Cardiac muscle cell (in vitro differentiated cells and primary cell): Measurements from ENCODE around the gene EIF4G3. TPM values are rescaled to one million over a fixed set of nuclear protein-coding genes. Genes with fewer than 3 reads are reported as not detected.

Source experiments
- DNase-seq, 2 donors: peaks; one replicate each; pipeline versions ENCODE4 v3.0.0 to v3.0.0-alpha.2; 2010 to 2017; ENCODE audit warnings: low read depth in 1 of 2, low spot score in 1 of 2
- H3K27ac ChIP-seq: fragments of 200-600 bp; sonication (generic); 2 replicates; pipeline ENCODE4 v1.5.1; 2016
- H3K27me3 ChIP-seq: fragments of 200-600 bp; sonication (generic); 2 replicates; pipeline ENCODE4 v1.6.0; 2016; ENCODE audit warnings: control low read depth
- H3K36me3 ChIP-seq: fragments of 200-600 bp; sonication (generic); 2 replicates; pipeline ENCODE4 v1.5.1; 2016; ENCODE audit warnings: control low read depth
- H3K4me1 ChIP-seq: fragments of 200-600 bp; sonication (generic); 2 replicates; pipeline ENCODE4 v1.8.1; 2017; ENCODE audit warnings: low read depth, mild to moderate bottlenecking, mixed run types
- H3K4me3 ChIP-seq: fragments of 200-600 bp; sonication (generic); 2 replicates; pipeline ENCODE4 v1.5.1; 2016; ENCODE audit warnings: mild to moderate bottlenecking
- H3K9me3 ChIP-seq: fragments of 200-600 bp; sonication (generic); 2 replicates; pipeline ENCODE4 v1.5.1; 2017; ENCODE audit warnings: low read depth, mild to moderate bottlenecking, control low read depth
- CTCF ChIP-seq: IDR thresholded peaks from 2 replicates; pipeline ENCODE4 v1.5.1; 2012; ENCODE audit warnings: low read depth, mild to moderate bottlenecking, low read length
- polyA plus RNA-seq: library from polyadenylated mRNA; unstranded; fragments of >200 nt; fragmentation: Nextera tagmentation; extraction: Ambion mirVana; gene quantifications from 2 replicates; pipeline ENCODE4 v1.2.1, GENCODE V29; 2016
- total RNA-seq: library from RNA; depleted of rRNA; stranded (reverse); fragments of >200 nt; gene quantifications from 2 replicates; pipeline ENCODE4 v1.2.3, GENCODE V29; 2016

Gene EIF4G3
- total and polyA plus RNA-seq, 2 experiments from 2014 or later, result 37.8 to 55.3 TPM

- DNase-seq, result no peak
- H3K4me3 ChIP-seq, result no peak overlapping the region
- H3K27ac ChIP-seq, result no peak overlapping the region
- H3K27me3 ChIP-seq, result no peaks in the 10 kb centered on the region
- no peak for TF ChIP-seq CTCF
- no peaks in the 10 kb centered on the region for H3K9me3 ChIP-seq
- peaks cover 8% of the 10 kb centered on the region for H3K36me3 ChIP-seq
- H3K4me1 ChIP-seq, result no peaks in the 10 kb centered on the region
Measured at GRCh38 chr1:21090463-21090862, 86.2 kb downstream of the EIF4G3 start.

GRCh38 chr1:21089731-21090130 lies 87.0 kb downstream of the EIF4G3 start:
- Histone ChIP-seq H3K9me3 (no peaks in the 10 kb centered on the region), H3K36me3 (peaks cover 8% of the 10 kb centered on the region), H3K4me1 (no peaks in the 10 kb centered on the region), H3K27me3 (no peaks in the 10 kb centered on the region), H3K27ac (no peak overlapping the region), H3K4me3 (no peak overlapping the region)
- no peak for DNase-seq
- TF ChIP-seq CTCF, result no peak

GRCh38 chr1:21089299-21089698 lies 87.4 kb downstream of the EIF4G3 start:
- DNase-seq, result no peak
- Histone ChIP-seq H3K9me3 (no peaks in the 10 kb centered on the region), H3K36me3 (peaks cover 8% of the 10 kb centered on the region), H3K27ac (no peak overlapping the region), H3K4me3 (no peak overlapping the region), H3K27me3 (no peaks in the 10 kb centered on the region), H3K4me1 (no peaks in the 10 kb centered on the region)
- no peak for TF ChIP-seq CTCF

GRCh38 chr1:21084111-21084810 lies 92.4 kb downstream of the EIF4G3 start:
- Histone ChIP-seq H3K4me3 (no peak overlapping the region), H3K27ac (no peak overlapping the region), H3K36me3 (peaks cover 8% of the 10 kb centered on the region), H3K27me3 (no peaks in the 10 kb centered on the region), H3K9me3 (no peaks in the 10 kb centered on the region), H3K4me1 (no peaks in the 10 kb centered on the region)
- no peak for TF ChIP-seq CTCF
- DNase-seq, result no peak

- no peak for TF ChIP-seq CTCF
- Histone ChIP-seq H3K36me3 (peaks cover 5% of the 10 kb centered on the region), H3K4me3 (no peak overlapping the region), H3K9me3 (no peaks in the 10 kb centered on the region), H3K27me3 (no peaks in the 10 kb centered on the region), H3K4me1 (no peaks in the 10 kb centered on the region), H3K27ac (no peak overlapping the region)
- no peak for DNase-seq
Measured at GRCh38 chr1:21082073-21082472, 94.6 kb downstream of the EIF4G3 start.
